Panc1 (cell line): ENCODE measurements around the gene PBX1. TPM values are rescaled to one million over a fixed set of nuclear protein-coding genes. Genes with fewer than 3 reads are reported as not detected.

Experiments used
- ATAC-seq: fragments of 200-7000 bp; cut with Tn5 transposase; 2 replicates; pipeline ENCODE4 v1.9.1; 2020; ENCODE audit warnings: mild to moderate bottlenecking, moderate library complexity
- BruUV-seq: library from RNA; stranded (reverse); fragments of 400-500 nt; replicated peaks from 2 replicates; lab custom pipeline; 2021; lab: Mats Ljungman, UMichigan
- CTCF ChIA-PET: fragments of 300-600 bp; sonication (Branson Sonifier 250); formaldehyde crosslinking; loops from one replicate; lab custom pipeline; 2022; ENCODE audit warnings: antibody characterized with exemption; lab: Charles Lee
- POLR2A ChIA-PET: fragments of 300-600 bp; sonication (Branson Sonifier 250); formaldehyde crosslinking; loops from one replicate; lab custom pipeline; 2022; ENCODE audit warnings: antibody characterized with exemption; lab: Charles Lee
- DNase-seq: peaks from one replicate; pipeline ENCODE4 v3.0.0-alpha.2; 2010; ENCODE audit warnings: low read depth, low spot score
- H3K27ac ChIP-seq: 2 replicates; pipeline ENCODE4 v1.5.1; 2011; ENCODE audit warnings: mild to moderate bottlenecking, low read length, inconsistent platforms
- H3K27me3 ChIP-seq: fragments of 200-500 bp; sonication (Bioruptor generic); 2 replicates; pipeline ENCODE4 v1.6.0; 2014; ENCODE audit warnings: low read length, inconsistent platforms; ENCODE audit not compliant: control insufficient read depth, insufficient read depth
- H3K36me3 ChIP-seq: fragments of 200-500 bp; sonication (Bioruptor generic); 2 replicates; pipeline ENCODE4 v1.5.1; 2014; ENCODE audit warnings: inconsistent platforms, mild to moderate bottlenecking, low read length, moderate library complexity; ENCODE audit not compliant: control insufficient read depth, insufficient read depth
- H3K4me1 ChIP-seq: 2 replicates; pipeline ENCODE4 v1.5.1; 2011; ENCODE audit warnings: inconsistent platforms, mild to moderate bottlenecking, low read length, moderate library complexity; ENCODE audit not compliant: control insufficient read depth, insufficient read depth
- H3K4me3 ChIP-seq, 2 experiments: 2 replicates each; pipeline ENCODE4 v1.5.1; 2011 to 2012; ENCODE audit warnings: low read depth in 2 of 2, low read length in 2 of 2, mild to moderate bottlenecking in 2 of 2, inconsistent platforms in 1 of 2, moderate library complexity in 1 of 2
- H3K9me3 ChIP-seq: fragments of 200-500 bp; sonication (Bioruptor generic); 2 replicates; pipeline ENCODE4 v1.5.1; 2014; ENCODE audit warnings: low read depth, mild to moderate bottlenecking, inconsistent platforms, low read length, moderate library complexity; ENCODE audit not compliant: control insufficient read depth, insufficient read depth
- CTCF ChIP-seq: fragments of 450-650 bp; IDR thresholded peaks from 2 replicates; pipeline ENCODE4 v1.5.1; 2017; ENCODE audit warnings: mild to moderate bottlenecking
- POLR2AphosphoS5 ChIP-seq: IDR thresholded peaks from 2 replicates; pipeline ENCODE4 v1.6.1; 2012; ENCODE audit warnings: mild to moderate bottlenecking, low read depth, low read length, moderate library complexity
- REST ChIP-seq, 2 experiments: IDR thresholded peaks; 2 replicates each; pipeline ENCODE4 v1.6.1; 2011 to 2012; ENCODE audit warnings: low read depth in 2 of 2, control low read depth in 1 of 2, low read length in 1 of 2, mild to moderate bottlenecking in 1 of 2, moderate library complexity in 1 of 2; ENCODE audit not compliant: insufficient read depth in 1 of 2
- SIN3A ChIP-seq: IDR thresholded peaks from 2 replicates; pipeline ENCODE4 v1.6.1; 2012; ENCODE audit warnings: low read depth, mild to moderate bottlenecking, low read length, moderate library complexity, borderline replicate concordance; ENCODE audit not compliant: insufficient read depth
- TCF7L2 ChIP-seq: IDR thresholded peaks from 2 replicates; pipeline ENCODE4 v1.6.1; 2011; ENCODE audit warnings: mild to moderate bottlenecking, low read depth, low read length, inconsistent platforms
- in situ Hi-C: cut with HindIII; loops from 2 replicates; pipeline ENCODE4 v1.10.0; 2016; ENCODE audit warnings: low sequenced_read_pairs, low pct_unique_long_range_greater_than_20kb
- intact Hi-C: fragments of 100-400 bp; cut with micrococcal nuclease; formaldehyde crosslinking; loops from one replicate; pipeline ENCODE4 v1.10.0; 2022; ENCODE audit not compliant: unreplicated experiment
- total RNA-seq: library from RNA; stranded (reverse); gene quantifications from one replicate; pipeline ENCODE4 v1.2.1, GENCODE V29; 2021; ENCODE audit not compliant: unreplicated experiment

The PBX1 gene
- total RNA-seq, 1 experiment from 2014 or later = 2.0 TPM

- Histone ChIP-seq H3K27me3 (no peaks in the 10 kb centered on the region), H3K4me3 (no peak overlapping the region), H3K4me1 (no peaks in the 10 kb centered on the region), H3K27ac (no peak overlapping the region), H3K36me3 (no peaks in the 10 kb centered on the region), H3K9me3 (no peaks in the 10 kb centered on the region)
- intact Hi-C loops (no loop called here), in situ Hi-C loops (loop anchor here (25.0 kb wide), 1 partner anchor 1369 kb away; no protein-coding TSS in a partner anchor)
- no peak for DNase-seq
- ATAC-seq = no peak
- CTCF ChIA-PET = no interaction called here
- POLR2A ChIA-PET = no interaction called here
- no TSS peak for BruUV-seq
- no peak for TF ChIP-seq CTCF
- TF ChIP-seq POLR2AphosphoS5 = no peak
- no peak for TF ChIP-seq TCF7L2
Measured at GRCh38 chr1:164780863-164781262, 221.9 kb downstream of the PBX1 start.

- in situ Hi-C loops = loop anchor here (25.0 kb wide), 1 partner anchor 1370 kb away; no protein-coding TSS in a partner anchor
Measured at GRCh38 chr1:164781972-164782371, 223.0 kb downstream of the PBX1 start.

More at GRCh38 chr1:164781972-164782371, 223.0 kb downstream of the PBX1 start:
- ChIA-PET CTCF (interaction anchor here (0.7 kb wide), 1 partner anchor 9 kb away, joined by 3 read pairs; no protein-coding TSS in a partner anchor), POLR2A (no interaction called here)
- ATAC-seq (no peak), DNase-seq (no peak)
- Histone ChIP-seq H3K4me3 (no peak overlapping the region), H3K27ac (no peak overlapping the region), H3K4me1 (no peaks in the 10 kb centered on the region), H3K36me3 (no peaks in the 10 kb centered on the region), H3K27me3 (no peaks in the 10 kb centered on the region), H3K9me3 (no peaks in the 10 kb centered on the region)
- intact Hi-C loops = no loop called here
- TF ChIP-seq REST (IDR thresholded peaks at IDR 0.05; ENCODE audit: insufficient read depth in 1 of 2, low read depth in 2 of 2, low read length in 1 of 2) (no peak), CTCF (no peak), TCF7L2 (no peak), SIN3A (no peak), POLR2AphosphoS5 (no peak)
- no TSS peak for BruUV-seq
